ENCODE results near the gene IRF2BP2.

- TF ChIP-seq CTCF (IDR thresholded peaks at IDR 0.05; ENCODE audit: poor library complexity) (no peak), EZH2 (IDR thresholded peaks at IDR 0.05; ENCODE audit: borderline replicate concordance) (no peak)
Observed at GRCh38 chr1:234647758-234648157, 37.8 kb upstream of the IRF2BP2 start.
